GM12864 (cell line): ENCODE results near the gene LMO4.

ENCODE experiments used
- DNase-seq: peaks from one replicate; pipeline ENCODE4 v3.0.0-alpha.2; 2011; ENCODE audit warnings: low read depth
- H3K4me3 ChIP-seq: 2 replicates; pipeline ENCODE4 v1.5.1; 2011; ENCODE audit warnings: mild to moderate bottlenecking, low read depth, low read length, control low read depth
- CTCF ChIP-seq: IDR thresholded peaks from 2 replicates; pipeline ENCODE4 v1.5.1; 2011; ENCODE audit warnings: low read depth, mild to moderate bottlenecking, moderate library complexity, low read length, control low read depth, inconsistent platforms; ENCODE audit errors: missing control alignments

Gene LMO4

DNA sequence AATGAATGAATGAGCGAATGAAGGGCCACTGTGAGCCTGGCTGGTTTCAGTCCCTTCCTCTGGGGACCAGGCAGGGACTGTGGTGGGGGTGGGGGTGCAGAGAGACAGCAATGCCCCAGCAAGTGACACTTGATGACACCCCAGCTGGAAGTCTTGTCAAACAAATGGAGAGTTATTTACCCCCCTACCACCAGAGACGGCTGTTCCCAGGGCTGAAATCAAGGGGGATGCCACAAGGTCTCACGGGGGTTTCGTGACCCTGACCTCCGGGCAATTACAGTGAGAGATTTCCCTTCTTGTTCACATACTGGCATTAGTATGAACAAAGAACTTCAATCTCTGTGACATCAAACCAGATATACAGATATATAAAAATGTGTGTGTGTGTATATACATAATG, 34.0 kb upstream of the LMO4 start:
- no peak for DNase-seq
- H3K4me3 ChIP-seq: no peak overlapping the region
- TF ChIP-seq CTCF: no peak

- TF ChIP-seq CTCF: no peak
- no peak for DNase-seq
- H3K4me3 ChIP-seq: no peak overlapping the region
Observed at GRCh38 chr1:87295445-87296110, 33.1 kb upstream of the LMO4 start.

GRCh38 chr1:87296206-87296605, 32.5 kb upstream of the LMO4 start:
- DNase-seq: no peak
- no peak for TF ChIP-seq CTCF
- H3K4me3 ChIP-seq: no peak overlapping the region

DNA sequence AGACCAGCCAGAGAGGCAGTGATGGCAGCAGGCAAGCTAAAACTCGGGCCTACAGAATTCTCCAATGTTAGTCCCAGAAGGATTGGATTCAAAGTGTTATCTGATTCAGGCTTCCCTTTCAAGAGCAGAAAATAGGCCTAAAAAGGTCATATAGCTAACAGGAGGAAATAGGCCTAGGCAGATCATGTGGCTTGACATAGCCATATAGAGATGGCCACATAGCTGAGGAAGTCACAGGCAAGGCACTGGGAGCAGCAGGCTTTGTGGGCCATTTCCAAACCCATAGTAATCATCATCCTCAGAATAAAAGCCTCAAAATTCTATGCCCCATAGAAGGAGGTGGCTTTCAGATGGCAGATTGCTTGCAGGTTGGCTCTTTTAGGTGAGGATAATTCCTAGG, 29.0 kb upstream of the LMO4 start:
- no peak overlapping the region for H3K4me3 ChIP-seq
- no peak for TF ChIP-seq CTCF

DNA sequence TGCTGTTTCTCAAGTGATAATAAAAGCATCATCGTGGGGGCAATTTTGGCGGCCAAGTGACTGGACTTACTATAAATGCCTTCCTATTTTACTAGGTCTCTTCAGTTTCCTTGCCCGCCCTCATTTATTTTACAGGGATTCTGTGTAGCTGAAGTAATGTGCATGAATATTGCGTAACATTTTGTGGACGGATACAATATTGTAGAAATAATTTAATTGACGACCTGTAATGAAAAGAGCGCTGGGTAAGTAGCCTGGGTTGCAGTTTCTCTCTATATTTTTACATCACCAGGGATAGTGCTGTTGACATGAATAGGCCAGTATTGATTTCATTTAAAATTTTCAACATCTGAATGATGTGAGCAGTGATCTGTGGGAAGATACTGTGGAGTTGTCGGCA, 28.1 kb upstream of the LMO4 start:
- TF ChIP-seq CTCF: no peak

More for the DNA sequence above, 29.0 kb upstream of the LMO4 start:
- no peak for DNase-seq

GRCh38 chr1:87305151-87305550, 23.5 kb upstream of the LMO4 start:
- no peak for TF ChIP-seq CTCF
- H3K4me3 ChIP-seq: no peak overlapping the region
- no peak for DNase-seq

More for the DNA sequence above, 28.1 kb upstream of the LMO4 start:
- DNase-seq: no peak
- no peak overlapping the region for H3K4me3 ChIP-seq

GRCh38 chr1:87305762-87306161, 22.9 kb upstream of the LMO4 start:
- no peak for DNase-seq
- no peak overlapping the region for H3K4me3 ChIP-seq
- no peak for TF ChIP-seq CTCF
